ENCODE results near the gene YLPM1.
"Not testable (repeated sequence)": the region's sequence is repeated elsewhere in the genome, so short reads cannot be mapped to it uniquely, and the experiment has no call there.

YLPM1 gene

DNA sequence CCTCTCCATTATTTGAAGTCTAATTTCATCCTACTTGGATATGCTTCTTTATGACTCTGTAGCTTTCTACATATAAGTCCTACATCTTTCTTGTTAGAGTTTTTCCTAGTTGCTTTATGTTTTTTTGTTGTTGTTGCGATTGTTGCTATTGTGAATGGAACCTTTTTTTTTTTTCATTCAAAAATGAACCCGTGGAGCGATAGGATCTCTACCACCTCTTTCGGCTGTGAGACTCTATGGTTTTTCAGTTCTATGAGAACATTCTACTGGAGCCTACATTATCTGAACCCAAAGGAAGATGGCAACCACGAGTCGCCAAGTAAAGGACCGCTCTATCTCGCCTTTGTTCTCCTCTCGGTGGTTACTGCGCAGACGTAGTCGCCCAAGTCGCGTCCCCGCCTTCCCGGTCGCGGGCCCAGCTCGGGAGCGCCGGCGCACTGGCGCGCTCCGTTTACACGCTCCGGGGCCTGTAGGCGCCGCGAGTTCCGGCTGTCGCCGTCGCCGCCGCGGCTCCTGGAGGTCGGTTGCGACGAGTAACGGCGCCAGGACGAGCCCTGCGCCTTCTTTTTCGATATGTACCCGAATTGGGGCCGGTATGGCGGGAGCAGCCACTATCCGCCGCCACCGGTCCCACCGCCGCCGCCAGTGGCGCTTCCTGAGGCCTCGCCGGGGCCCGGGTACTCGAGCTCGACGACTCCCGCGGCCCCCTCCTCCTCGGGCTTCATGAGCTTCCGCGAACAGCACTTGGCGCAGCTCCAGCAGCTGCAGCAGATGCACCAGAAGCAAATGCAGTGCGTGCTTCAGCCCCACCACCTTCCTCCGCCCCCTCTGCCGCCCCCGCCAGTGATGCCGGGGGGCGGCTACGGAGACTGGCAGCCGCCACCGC, at the start of gene YLPM1:
Gene YLPM1 (plus strand): TSS at position 400 of the 886 bp plus-strand sequence. CDS start 174 bp downstream, at position 574.
- peak; percentile 87 to 88 for DNase-seq

- no peak for DNase-seq
Observed at GRCh38 chr14:74713395-74713735, 49.8 kb upstream of the YLPM1 start.

GRCh38 chr14:74720526-74720925, 42.6 kb upstream of the YLPM1 start:
- no peak for DNase-seq

- DNase-seq = no peak
Observed at GRCh38 chr14:74723134-74723533, 40.0 kb upstream of the YLPM1 start.

DNA sequence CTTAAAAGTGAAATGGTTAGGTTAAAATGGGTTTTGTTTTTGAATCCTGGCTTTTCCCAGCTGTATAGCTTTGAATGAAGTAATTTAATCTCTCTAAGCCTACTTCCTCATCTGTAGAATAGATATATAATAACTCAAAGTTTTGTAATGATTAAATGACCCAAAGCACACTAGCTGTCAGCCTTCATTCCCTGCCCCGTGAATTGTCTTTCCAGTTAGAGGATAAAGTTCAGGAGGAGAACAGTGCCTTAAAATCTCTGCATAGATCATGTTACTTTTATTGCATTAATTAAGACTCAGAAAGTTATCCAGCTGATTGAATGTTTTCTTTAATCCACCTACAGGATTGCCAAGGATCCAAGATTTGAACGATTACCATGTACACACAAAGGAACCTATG, 30.7 kb upstream of the YLPM1 start:
- no peak for DNase-seq

DNA sequence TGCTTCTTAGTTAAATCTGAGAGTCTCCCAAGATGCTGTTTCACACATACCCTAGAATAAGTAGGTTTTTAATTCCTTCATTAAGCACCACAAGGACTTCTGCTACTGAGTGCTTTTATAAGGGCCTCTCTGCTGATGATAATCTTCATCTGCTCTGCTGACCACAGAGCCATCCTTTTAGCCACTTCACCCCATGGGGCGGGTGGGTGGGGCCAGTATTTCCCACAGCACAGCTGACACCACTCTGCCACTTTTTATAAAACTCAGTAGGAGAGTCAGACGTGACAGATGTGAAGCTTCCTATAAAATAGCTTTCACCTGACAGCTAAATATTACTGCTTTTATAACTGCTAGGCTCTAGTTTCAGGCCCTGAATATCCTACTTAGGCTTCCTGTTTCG, 29.9 kb upstream of the YLPM1 start:
- no peak for DNase-seq

- no peak for DNase-seq
Observed at GRCh38 chr14:74735125-74735524, 28.0 kb upstream of the YLPM1 start.

GRCh38 chr14:74737753-74738325, 25.3 kb upstream of the YLPM1 start:
- DNase-seq = no peak

DNA sequence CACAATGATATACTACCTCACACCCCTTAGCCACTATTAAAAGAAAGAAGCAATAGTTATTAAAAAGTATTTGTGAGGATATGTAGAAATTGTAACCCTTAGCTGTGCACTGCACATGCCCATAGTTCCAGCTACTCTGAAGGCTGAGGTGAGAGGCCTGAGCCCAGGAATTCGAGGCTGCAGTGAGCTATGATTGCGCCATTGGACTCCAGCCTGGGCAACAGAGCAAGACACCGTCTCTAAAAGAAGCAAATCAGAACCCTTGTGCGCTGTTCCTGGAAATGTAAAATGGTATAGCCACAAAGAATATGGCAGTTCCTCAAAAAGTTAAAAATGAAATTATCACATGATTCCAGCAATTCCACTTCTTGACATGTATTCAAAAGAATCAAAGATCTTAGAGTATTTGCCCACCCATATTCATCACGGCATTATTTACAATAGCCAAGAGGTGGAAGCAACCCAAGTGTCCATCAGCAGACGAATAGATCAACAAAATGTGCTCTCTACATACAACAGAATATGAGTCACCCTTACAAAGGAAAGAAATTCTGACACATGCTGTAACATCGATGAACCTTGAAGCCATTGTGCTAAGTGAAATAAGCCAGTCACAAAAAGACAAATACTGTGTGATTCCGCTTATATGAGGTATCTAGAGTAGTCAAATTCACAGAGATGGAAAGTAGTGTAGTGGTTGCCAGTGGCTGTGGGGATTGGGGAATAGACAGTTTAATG, 23.7 kb upstream of the YLPM1 start:
- no peak for DNase-seq

GRCh38 chr14:74747237-74747636, 15.9 kb upstream of the YLPM1 start:
- DNase-seq = no peak

GRCh38 chr14:74754157-74754556, 9.0 kb upstream of the YLPM1 start:
- DNase-seq = no peak

DNA sequence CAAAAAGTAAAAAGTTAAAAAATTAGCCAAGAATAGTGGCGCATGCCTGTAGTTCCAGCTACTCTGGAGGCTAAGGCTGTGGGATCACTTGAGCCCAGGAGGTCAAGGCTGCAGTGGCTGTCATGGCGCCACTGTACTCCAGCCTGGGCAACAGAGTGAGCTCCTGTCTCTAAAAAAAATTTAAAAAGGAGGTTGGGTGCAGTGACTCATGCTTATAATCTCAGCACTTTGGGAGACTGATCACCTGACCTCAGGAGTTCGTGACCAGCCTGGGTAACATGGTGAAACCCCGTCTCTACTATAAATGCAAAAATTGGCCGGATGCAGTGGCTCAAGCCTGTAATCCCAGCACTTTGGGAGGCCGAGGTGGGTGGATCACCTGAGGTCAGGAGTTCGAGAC, 8.2 kb upstream of the YLPM1 start:
- DNase-seq = no peak

DNA sequence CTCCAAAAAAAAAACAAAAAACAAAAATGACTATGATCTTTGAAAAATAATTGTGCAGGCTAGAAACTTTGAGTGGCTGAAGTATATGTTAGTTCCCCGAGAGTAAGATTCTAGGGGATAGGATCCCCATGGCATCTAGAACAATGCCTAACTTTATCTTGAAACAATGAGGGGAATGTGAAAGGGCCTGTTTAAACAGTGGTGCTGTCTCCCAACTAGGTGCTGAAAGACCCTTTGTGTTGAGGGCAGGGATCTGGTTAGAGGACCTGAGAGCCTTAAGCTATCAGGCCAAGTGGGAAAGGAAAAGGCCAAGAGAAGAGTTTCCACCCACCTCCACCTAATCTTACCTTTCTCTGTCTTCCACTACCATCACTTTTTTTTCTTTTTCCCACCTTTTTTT, 6.8 kb upstream of the YLPM1 start:
- DNase-seq = no peak

GRCh38 chr14:74758505-74758904, 4.6 kb upstream of the YLPM1 start:
- DNase-seq = not testable (repeated sequence)

DNA sequence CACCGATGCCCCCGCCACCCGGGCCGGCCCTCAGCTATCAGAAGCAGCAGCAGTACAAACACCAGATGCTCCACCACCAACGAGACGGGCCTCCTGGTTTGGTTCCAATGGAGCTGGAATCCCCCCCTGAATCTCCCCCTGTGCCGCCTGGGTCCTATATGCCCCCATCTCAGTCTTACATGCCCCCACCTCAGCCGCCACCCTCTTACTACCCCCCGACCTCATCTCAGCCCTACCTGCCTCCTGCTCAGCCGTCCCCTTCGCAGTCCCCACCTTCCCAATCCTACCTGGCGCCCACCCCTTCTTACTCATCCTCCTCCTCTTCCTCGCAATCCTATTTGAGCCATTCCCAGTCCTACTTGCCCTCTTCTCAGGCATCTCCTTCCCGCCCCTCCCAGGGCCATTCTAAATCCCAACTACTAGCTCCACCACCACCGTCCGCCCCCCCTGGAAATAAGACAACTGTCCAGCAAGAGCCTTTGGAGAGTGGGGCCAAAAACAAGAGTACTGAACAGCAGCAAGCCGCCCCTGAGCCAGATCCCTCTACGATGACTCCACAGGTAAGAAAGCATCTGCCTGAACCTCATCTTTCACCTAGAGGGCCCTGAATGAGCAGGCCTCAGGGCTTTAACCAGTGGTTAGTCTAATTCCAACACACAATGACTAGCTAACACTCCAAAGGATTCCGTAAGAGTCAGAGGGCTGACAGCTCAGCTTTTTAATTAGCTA, 851 bp downstream of the YLPM1 start:
- peak; percentile 5 to 10 for DNase-seq

DNA sequence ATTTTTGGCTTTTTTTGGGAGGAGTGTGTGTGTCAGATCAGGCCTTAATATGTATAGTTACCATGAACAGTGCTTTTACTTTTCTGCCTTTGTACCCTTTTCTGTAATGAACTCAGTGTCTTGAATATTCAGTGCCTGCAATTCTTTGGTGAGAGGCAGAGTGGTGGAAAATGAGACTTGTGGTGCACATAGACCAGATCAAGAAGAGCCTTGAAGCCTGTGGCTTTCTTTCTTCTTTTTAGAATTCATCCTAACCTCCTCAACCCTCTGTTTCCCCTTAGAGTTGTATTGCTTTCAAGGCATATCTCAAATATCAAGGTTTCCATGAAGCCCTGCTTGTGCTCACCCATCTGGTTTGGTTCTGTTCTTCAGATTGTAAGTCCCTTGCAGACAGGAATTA, 2.6 kb downstream of the YLPM1 start:
- DNase-seq = no peak

- DNase-seq = no peak
Observed at GRCh38 chr14:74771399-74771798, 8.3 kb downstream of the YLPM1 start.

DNA sequence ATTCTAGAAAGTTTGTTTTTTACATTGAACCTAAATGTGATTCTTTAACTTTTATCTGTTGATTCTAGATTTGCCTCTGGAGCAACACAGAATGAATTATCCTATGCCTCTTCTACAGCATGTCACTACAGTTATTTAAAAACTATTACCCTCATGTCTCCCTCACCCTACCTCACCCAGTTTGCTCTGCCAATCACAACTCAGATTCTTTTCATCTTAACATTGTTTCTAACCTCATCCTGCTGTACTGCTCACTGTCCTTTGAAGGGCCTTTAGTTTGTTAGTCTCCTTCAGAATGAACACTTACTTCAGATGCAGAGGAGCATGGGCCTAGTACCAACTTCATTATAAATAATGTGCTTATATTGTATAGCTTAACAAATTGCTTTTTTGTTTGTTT, 21.5 kb downstream of the YLPM1 start:
- DNase-seq = no peak

GRCh38 chr14:74785056-74785613, 22.0 kb downstream of the YLPM1 start:
- no peak for DNase-seq

- no peak for DNase-seq
Observed at GRCh38 chr14:74786796-74787315, 23.7 kb downstream of the YLPM1 start.

DNA sequence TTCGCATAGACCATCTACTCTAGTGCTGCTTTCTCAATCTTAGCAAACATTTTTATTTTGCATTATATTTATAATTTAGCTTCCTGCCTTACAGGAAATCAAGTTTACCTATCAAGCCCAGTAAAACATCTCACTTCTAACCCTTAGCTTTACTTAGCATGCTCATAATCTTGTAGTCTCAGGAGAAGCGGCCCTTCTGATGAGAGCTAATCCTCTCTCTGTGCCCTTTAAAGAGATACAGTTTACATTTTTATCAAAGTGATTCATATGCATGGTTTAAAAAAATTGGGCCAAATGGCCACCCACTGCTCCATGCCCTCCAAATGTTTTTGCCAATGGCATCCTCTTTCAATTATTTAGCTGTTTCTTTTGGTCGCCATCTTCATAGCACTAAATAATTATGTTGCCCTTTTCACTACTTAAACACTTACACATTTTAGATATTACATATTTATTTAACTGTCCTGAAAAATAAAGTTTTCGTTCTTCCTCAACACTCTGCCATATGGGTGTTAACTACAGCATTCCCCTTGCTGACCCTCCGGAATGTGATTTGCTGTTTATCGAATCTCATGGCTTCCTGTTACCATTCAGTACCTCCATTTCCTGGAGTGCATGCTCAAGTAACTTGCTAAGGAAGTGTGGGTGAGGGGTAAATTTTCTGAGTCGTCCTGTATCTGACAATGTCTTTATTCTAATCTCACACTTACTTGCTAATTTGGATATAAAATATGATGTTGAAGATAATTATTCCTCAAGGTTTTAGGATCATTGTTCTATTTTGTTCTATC, 29.3 kb downstream of the YLPM1 start:
- no peak for DNase-seq

Data from activated CD4-positive, alpha-beta T cell treated with anti-CD3 and anti-CD28 coated beads, Interleukin-2, amount 50 U/mL, for 4 hours (primary cell).